ENCODE data around the gene PTPN20. TPM values are rescaled to one million over a fixed set of nuclear protein-coding genes. Genes with fewer than 3 reads are reported as not detected.

PTPN20 gene
- total RNA-seq, 4 donors from 2014 or later = 1.7 to 10.9 (median 7.7) TPM

DNA sequence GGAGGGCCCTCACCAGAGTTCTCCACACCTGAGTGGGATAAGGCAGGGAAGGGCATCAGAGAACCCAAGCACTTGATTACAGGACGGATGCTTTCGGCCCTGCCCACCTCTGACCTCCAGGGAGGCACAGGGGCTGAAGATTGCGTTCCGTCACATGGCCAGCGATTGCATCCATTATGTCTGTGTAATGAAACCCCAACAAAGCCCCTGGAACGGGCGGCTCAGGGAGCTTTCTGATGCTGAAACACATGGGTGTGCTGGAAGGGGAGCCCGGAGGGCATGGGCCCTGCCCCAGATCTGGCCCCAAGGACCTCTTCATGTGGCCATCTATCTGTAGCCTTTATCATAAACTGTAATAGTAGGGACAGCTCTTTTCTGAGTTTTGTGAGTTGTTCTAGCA, 117.2 kb downstream of the PTPN20 start:
- intact Hi-C loops (cut with DNase I) = loop anchor here (5.0 kb wide), 1 partner anchor 284 kb away; no protein-coding TSS in a partner anchor
- Histone ChIP-seq H3K36me3 (no peaks in the 10 kb centered on the region), H3K27ac (no peak overlapping the region), H3K4me3 (replicated peaks in 1 of 3) (no peak overlapping the region), H3K27me3 (no peaks in the 10 kb centered on the region), H3K4me1 (peaks cover 0 to 5% of the 10 kb centered on the region in 2 donors), H3K9me3 (no peaks in the 10 kb centered on the region)
- no peak for DNase-seq
- WGBS, 2 donors = 90 to 97% methylated on average over 8 of the region's 8 CpGs
- TF ChIP-seq POLR2A (IDR thresholded peaks at IDR 0.05) = no peak
- TF ChIP-seq, protein P1, sequence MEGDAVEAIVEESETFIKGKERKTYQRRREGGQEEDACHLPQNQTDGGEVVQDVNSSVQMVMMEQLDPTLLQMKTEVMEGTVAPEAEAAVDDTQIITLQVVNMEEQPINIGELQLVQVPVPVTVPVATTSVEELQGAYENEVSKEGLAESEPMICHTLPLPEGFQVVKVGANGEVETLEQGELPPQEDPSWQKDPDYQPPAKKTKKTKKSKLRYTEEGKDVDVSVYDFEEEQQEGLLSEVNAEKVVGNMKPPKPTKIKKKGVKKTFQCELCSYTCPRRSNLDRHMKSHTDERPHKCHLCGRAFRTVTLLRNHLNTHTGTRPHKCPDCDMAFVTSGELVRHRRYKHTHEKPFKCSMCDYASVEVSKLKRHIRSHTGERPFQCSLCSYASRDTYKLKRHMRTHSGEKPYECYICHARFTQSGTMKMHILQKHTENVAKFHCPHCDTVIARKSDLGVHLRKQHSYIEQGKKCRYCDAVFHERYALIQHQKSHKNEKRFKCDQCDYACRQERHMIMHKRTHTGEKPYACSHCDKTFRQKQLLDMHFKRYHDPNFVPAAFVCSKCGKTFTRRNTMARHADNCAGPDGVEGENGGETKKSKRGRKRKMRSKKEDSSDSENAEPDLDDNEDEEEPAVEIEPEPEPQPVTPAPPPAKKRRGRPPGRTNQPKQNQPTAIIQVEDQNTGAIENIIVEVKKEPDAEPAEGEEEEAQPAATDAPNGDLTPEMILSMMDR (IDR thresholded peaks at IDR 0.05) = no peak

DNA sequence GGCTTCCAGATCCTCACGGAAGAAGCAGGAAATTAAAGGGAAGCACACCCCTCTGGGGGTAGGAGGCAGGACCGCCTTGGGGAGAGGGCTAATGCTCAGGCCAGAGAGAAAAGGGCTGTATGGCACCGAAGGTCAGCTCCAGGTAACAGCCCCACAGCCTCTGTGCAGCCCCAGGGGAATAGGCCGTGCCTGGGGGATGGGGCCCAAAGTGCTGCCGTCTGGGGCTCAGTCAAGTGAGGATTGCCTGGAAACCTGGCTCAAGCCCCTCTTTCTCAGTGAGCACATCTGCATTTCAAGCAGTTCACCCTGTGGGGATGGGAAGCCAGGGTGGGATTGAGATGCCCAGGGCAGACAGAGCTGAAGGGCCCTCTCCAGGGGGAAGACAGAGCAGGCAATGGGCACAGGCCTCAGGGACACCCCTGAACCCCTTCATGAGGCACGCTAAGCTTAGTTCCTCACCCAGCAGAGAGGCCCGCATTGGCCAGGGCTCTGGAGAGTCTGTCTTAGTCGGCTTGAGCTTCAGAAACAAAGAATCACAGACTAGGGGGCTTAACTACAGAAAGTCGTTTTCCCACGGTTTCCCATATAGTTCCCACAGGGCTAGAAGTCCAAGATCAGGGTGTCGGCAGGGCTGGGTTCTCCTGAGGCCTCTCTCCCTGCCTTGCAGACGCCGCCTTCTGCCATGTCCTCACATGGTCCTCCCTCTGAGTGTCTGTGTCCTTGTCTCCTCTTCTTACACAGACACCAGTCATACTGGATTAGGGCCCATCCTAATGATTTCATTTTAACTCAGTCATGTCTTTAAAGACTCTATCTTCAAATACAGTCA, 118.2 kb downstream of the PTPN20 start:
- TF ChIP-seq POLR2A (IDR thresholded peaks at IDR 0.05) = no peak
- TF ChIP-seq, protein P1 (IDR thresholded peaks at IDR 0.05) = no peak
- H3K27me3 ChIP-seq = no peaks in the 10 kb centered on the region
- H3K36me3 ChIP-seq = no peaks in the 10 kb centered on the region
- H3K9me3 ChIP-seq = no peaks in the 10 kb centered on the region
- intact Hi-C loops (cut with DNase I) = loop anchor here (5.0 kb wide), 1 partner anchor 283 kb away; no protein-coding TSS in a partner anchor
- 81 to 85% methylated on average over 11 to 13 of the region's 13 CpGs for WGBS, 2 donors
- peaks cover 0 to 5% of the 10 kb centered on the region in 2 donors for H3K4me1 ChIP-seq
- H3K4me3 ChIP-seq (replicated peaks in 1 of 3) = no peak overlapping the region
- no peak for DNase-seq
- peak overlapping the region in 1 of 3 donors; percentile 29 for H3K27ac ChIP-seq

DNA sequence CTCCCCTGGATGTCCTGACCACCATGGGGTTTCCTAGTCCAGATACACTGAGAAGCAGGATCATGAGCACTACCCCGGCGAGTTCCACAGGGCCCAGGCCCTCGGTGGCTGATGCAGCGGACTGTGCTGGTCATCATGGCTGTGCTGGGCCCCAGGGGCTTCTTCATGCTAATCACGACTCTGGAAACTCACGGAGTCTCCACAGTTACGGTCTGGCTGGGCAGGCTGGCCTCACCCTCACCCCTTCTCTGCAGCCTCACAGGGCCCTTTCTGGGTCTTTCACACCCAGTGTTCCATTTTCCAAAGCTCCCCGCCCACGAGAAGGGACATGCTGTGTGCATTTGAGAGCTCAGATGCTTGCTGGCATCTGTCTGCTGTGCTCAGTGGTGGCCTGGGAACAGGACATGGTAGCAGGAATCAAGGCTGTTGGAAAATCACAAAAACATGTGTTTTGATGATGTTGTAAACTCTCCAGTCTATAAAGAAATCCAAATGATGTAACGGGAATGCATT, 119.0 kb downstream of the PTPN20 start:
- Histone ChIP-seq H3K4me3 (replicated peaks in 1 of 3) (no peak overlapping the region), H3K4me1 (peaks cover 0 to 5% of the 10 kb centered on the region in 2 donors), H3K27me3 (no peaks in the 10 kb centered on the region), H3K9me3 (no peaks in the 10 kb centered on the region), H3K36me3 (no peaks in the 10 kb centered on the region), H3K27ac (peak overlapping the region in 2 of 3 donors; percentile 29 to 38)
- no peak for DNase-seq
- 84 to 85% methylated on average over 6 to 10 of the region's 10 CpGs for WGBS, 2 donors
- TF ChIP-seq, protein P1 (IDR thresholded peaks at IDR 0.05) = no peak
- TF ChIP-seq POLR2A (IDR thresholded peaks at IDR 0.05) = no peak
- intact Hi-C loops (cut with DNase I) = no loop called here

DNA sequence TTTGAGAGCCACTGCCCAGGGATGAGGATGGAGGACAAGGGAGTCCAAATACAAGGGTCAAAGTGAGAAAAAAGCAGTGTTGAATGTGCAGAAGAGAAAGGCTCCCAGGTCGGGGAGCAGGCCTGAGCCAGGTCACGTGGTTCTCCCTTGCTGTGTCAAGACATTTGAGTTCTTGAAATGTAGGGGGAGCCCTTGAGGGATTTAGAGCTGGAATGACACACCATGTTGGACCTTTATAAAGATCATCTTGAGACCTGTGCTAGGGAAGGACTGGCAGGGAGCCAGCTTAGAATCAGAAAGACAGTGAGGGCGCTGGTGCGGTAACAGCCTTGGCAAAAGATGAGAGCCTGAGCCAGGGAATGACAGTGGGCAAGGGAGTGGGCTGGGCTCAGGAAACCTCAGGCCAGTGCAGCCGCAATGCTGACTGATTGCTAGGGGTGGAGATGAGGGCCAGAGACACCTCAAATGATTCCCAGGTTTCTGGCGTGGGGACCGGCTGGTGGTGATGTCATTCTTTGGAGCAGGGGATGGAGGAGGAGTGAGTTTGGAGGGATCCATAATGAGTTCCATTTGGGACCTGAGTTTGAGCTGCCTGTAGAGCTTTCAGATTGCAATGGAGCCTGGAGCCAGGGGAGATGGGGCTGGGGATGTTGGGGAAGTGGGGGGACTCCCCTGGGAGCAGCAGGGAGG, 120.1 kb downstream of the PTPN20 start:
- intact Hi-C loops (cut with DNase I) = no loop called here
- no peak for DNase-seq
- no peaks in the 10 kb centered on the region for H3K36me3 ChIP-seq
- H3K9me3 ChIP-seq = no peaks in the 10 kb centered on the region
- no peak for TF ChIP-seq POLR2A (IDR thresholded peaks at IDR 0.05)
- TF ChIP-seq, protein P1 (IDR thresholded peaks at IDR 0.05) = no peak
- H3K4me1 ChIP-seq = peaks cover 0 to 5% of the 10 kb centered on the region in 2 donors
- no peaks in the 10 kb centered on the region for H3K27me3 ChIP-seq
- no peak overlapping the region for H3K27ac ChIP-seq
- H3K4me3 ChIP-seq (replicated peaks in 1 of 3) = no peak overlapping the region
- WGBS, 2 donors = 71 to 74% methylated on average over 7 of the region's 7 CpGs
